Activated CD4-positive, alpha-beta T cell treated with anti-CD3 and anti-CD28 coated beads for 36 hours (primary cell): ENCODE data around the gene UBE2E2. TPM values are rescaled to one million over a fixed set of nuclear protein-coding genes. Genes with fewer than 3 reads are reported as not detected.
"Not testable (repeated sequence)": the region's sequence is repeated elsewhere in the genome, so short reads cannot be mapped to it uniquely, and the experiment has no call there.

ENCODE experiments used
- ATAC-seq: fragments of 200-7000 bp; cut with Tn5 transposase; one replicate; pipeline ENCODE4 v1.10.0; 2021; ENCODE audit warnings: mild to moderate bottlenecking, moderate library complexity
- CTCF ChIA-PET: fragments of 350-600 bp; sonication (Branson Sonifier 250); formaldehyde crosslinking; loops from one replicate; lab custom pipeline; 2021; ENCODE audit warnings: antibody characterized with exemption; lab: Charles Lee
- POLR2A ChIA-PET: fragments of 350-600 bp; sonication (Branson Sonifier 250); formaldehyde crosslinking; loops from one replicate; lab custom pipeline; 2021; ENCODE audit warnings: antibody characterized with exemption, inconsistent platforms; lab: Charles Lee
- DNase-seq: peaks from one replicate; pipeline ENCODE4 v3.0.0-alpha.2; 2020
- H3K27ac Mint-ChIP-seq: one replicate; pipeline ENCODE4 v1.8.0; 2021; ENCODE audit warnings: mixed read lengths
- H3K27me3 Mint-ChIP-seq: one replicate; pipeline ENCODE4 v1.8.0; 2021; ENCODE audit warnings: mixed read lengths
- H3K36me3 Mint-ChIP-seq: one replicate; pipeline ENCODE4 v1.8.0; 2021; ENCODE audit warnings: low read depth, mixed read lengths
- H3K4me1 Mint-ChIP-seq: one replicate; pipeline ENCODE4 v1.8.0; 2021; ENCODE audit warnings: mixed read lengths
- H3K4me3 Mint-ChIP-seq: one replicate; pipeline ENCODE4 v1.8.0; 2021; ENCODE audit warnings: mild to moderate bottlenecking, moderate library complexity, mixed read lengths
- H3K9me3 Mint-ChIP-seq: one replicate; pipeline ENCODE4 v1.8.0; 2021; ENCODE audit warnings: low read depth, mixed read lengths
- intact Hi-C, 2 experiments: fragments of 100-400 bp; cut with DNase I in 1 of 2; cut with micrococcal nuclease in 1 of 2; formaldehyde crosslinking; loops; one replicate each; pipeline versions ENCODE4 v1.14.2 to v1.15.1; 2022 to 2024; cut with DNase I, micrococcal nuclease
- total RNA-seq, 2 experiments: library from RNA; stranded (reverse); gene quantifications; one replicate each; pipeline ENCODE4 v1.2.3, GENCODE V29; 2021

The UBE2E2 gene
- total RNA-seq, 2 experiments from 2014 or later: 13.5 to 18.2 TPM

- H3K27me3 Mint-ChIP-seq: peaks cover 2% of the 10 kb centered on the region
- no peak for ATAC-seq
- CTCF ChIA-PET: interaction anchor here (0.6 kb wide), 1 partner anchor 169 kb away, joined by 3 read pairs; no protein-coding TSS in a partner anchor
- no peak for DNase-seq
- H3K4me3 Mint-ChIP-seq: no peak overlapping the region
- intact Hi-C loops: no loop called here
- POLR2A ChIA-PET: no interaction called here
- no peak overlapping the region for H3K27ac Mint-ChIP-seq
- H3K4me1 Mint-ChIP-seq: no peaks in the 10 kb centered on the region
- H3K36me3 Mint-ChIP-seq: no peaks in the 10 kb centered on the region
- no peaks in the 10 kb centered on the region for H3K9me3 Mint-ChIP-seq
These were observed 33.6 kb upstream of the UBE2E2 start for GRCh38 chr3:23169551-23169950.

- H3K4me1 Mint-ChIP-seq: no peaks in the 10 kb centered on the region
- H3K4me3 Mint-ChIP-seq: no peak overlapping the region
- no peak for DNase-seq
- no peak for ATAC-seq
- POLR2A ChIA-PET: no interaction called here
- peaks cover 2% of the 10 kb centered on the region for H3K27me3 Mint-ChIP-seq
- H3K36me3 Mint-ChIP-seq: no peaks in the 10 kb centered on the region
- H3K9me3 Mint-ChIP-seq: no peaks in the 10 kb centered on the region
- H3K27ac Mint-ChIP-seq: no peak overlapping the region
- intact Hi-C loops: no loop called here
- CTCF ChIA-PET: no interaction called here
These were observed 32.8 kb upstream of the UBE2E2 start for GRCh38 chr3:23170291-23170690.

- POLR2A ChIA-PET: no interaction called here
These were observed 31.1 kb upstream of the UBE2E2 start for GRCh38 chr3:23172059-23172458.

GRCh38 chr3:23174426-23175039, 28.6 kb upstream of the UBE2E2 start:
- H3K9me3 Mint-ChIP-seq: peaks cover 3% of the 10 kb centered on the region
- H3K27me3 Mint-ChIP-seq: peaks cover 2% of the 10 kb centered on the region
- CTCF ChIA-PET: interaction anchor here (1.3 kb wide), 1 partner anchor 10 kb away, joined by 3 read pairs; no protein-coding TSS in a partner anchor
- H3K4me3 Mint-ChIP-seq: no peak overlapping the region
- intact Hi-C loops: no loop called here
- no peaks in the 10 kb centered on the region for H3K4me1 Mint-ChIP-seq
- no peaks in the 10 kb centered on the region for H3K36me3 Mint-ChIP-seq
- POLR2A ChIA-PET: no interaction called here
- ATAC-seq: no peak
- DNase-seq: no peak
- no peak overlapping the region for H3K27ac Mint-ChIP-seq

More at GRCh38 chr3:23172059-23172458, 31.1 kb upstream of the UBE2E2 start:
- Mint-ChIP-seq H3K9me3 (no peaks in the 10 kb centered on the region), H3K27me3 (peaks cover 2% of the 10 kb centered on the region), H3K4me1 (no peaks in the 10 kb centered on the region), H3K27ac (no peak overlapping the region), H3K4me3 (no peak overlapping the region), H3K36me3 (no peaks in the 10 kb centered on the region)
- no peak for ATAC-seq
- DNase-seq: no peak
- CTCF ChIA-PET: no interaction called here
- intact Hi-C loops: no loop called here

GRCh38 chr3:23175341-23176083, 27.6 kb upstream of the UBE2E2 start:
- Mint-ChIP-seq H3K9me3 (peaks cover 3% of the 10 kb centered on the region), H3K27me3 (peaks cover 2% of the 10 kb centered on the region), H3K36me3 (no peaks in the 10 kb centered on the region), H3K4me3 (no peak overlapping the region), H3K27ac (no peak overlapping the region), H3K4me1 (no peaks in the 10 kb centered on the region)
- ChIA-PET POLR2A (no interaction called here), CTCF (interaction anchor here (1.2 to 1.3 kb wide), 2 partner anchors 9 to 22 kb away, joined by 3 read pairs; no protein-coding TSS in a partner anchor)
- no peak for ATAC-seq
- DNase-seq: no peak
- intact Hi-C loops: no loop called here

- DNase-seq, H3K4me1 Mint-ChIP-seq, H3K27me3 Mint-ChIP-seq, H3K36me3 Mint-ChIP-seq, H3K9me3 Mint-ChIP-seq, ATAC-seq, intact Hi-C loops, POLR2A ChIA-PET, H3K4me3 Mint-ChIP-seq, H3K27ac Mint-ChIP-seq: not testable (repeated sequence)
- CTCF ChIA-PET: interaction anchor here (0.7 kb wide), 1 partner anchor 1245 kb away, joined by 3 read pairs; no protein-coding TSS in a partner anchor
These were observed 26.3 kb upstream of the UBE2E2 start for GRCh38 chr3:23176839-23177238.

GRCh38 chr3:23182996-23183513, 20.1 kb upstream of the UBE2E2 start:
- H3K27ac Mint-ChIP-seq: no peak overlapping the region
- ATAC-seq: no peak
- no peaks in the 10 kb centered on the region for H3K4me1 Mint-ChIP-seq
- H3K36me3 Mint-ChIP-seq: no peaks in the 10 kb centered on the region
- POLR2A ChIA-PET: no interaction called here
- no peak overlapping the region for H3K4me3 Mint-ChIP-seq
- no peaks in the 10 kb centered on the region for H3K27me3 Mint-ChIP-seq
- H3K9me3 Mint-ChIP-seq: no peaks in the 10 kb centered on the region
- CTCF ChIA-PET: no interaction called here
- no peak for DNase-seq
- intact Hi-C loops: no loop called here

GRCh38 chr3:23183731-23184130, 19.4 kb upstream of the UBE2E2 start:
- Mint-ChIP-seq H3K27me3 (no peaks in the 10 kb centered on the region), H3K9me3 (no peaks in the 10 kb centered on the region), H3K36me3 (no peaks in the 10 kb centered on the region), H3K4me1 (no peaks in the 10 kb centered on the region), H3K27ac (no peak overlapping the region), H3K4me3 (no peak overlapping the region)
- POLR2A ChIA-PET: no interaction called here
- no peak for DNase-seq
- no peak for ATAC-seq
- CTCF ChIA-PET: no interaction called here
- intact Hi-C loops: no loop called here

- H3K9me3 Mint-ChIP-seq: no peaks in the 10 kb centered on the region
- no peaks in the 10 kb centered on the region for H3K27me3 Mint-ChIP-seq
- no peak overlapping the region for H3K4me3 Mint-ChIP-seq
- no peaks in the 10 kb centered on the region for H3K4me1 Mint-ChIP-seq
- H3K36me3 Mint-ChIP-seq: no peaks in the 10 kb centered on the region
- CTCF ChIA-PET: no interaction called here
- ATAC-seq (no peak), DNase-seq (no peak)
- POLR2A ChIA-PET: no interaction called here
- no peak overlapping the region for H3K27ac Mint-ChIP-seq
- intact Hi-C loops: no loop called here
These were observed 17.3 kb upstream of the UBE2E2 start for GRCh38 chr3:23185861-23186260.

GRCh38 chr3:23189187-23189586, 13.9 kb upstream of the UBE2E2 start:
- no peaks in the 10 kb centered on the region for H3K9me3 Mint-ChIP-seq
- no peak for DNase-seq
- peaks cover 2% of the 10 kb centered on the region for H3K27me3 Mint-ChIP-seq
- H3K27ac Mint-ChIP-seq: no peak overlapping the region
- POLR2A ChIA-PET: no interaction called here
- no peaks in the 10 kb centered on the region for H3K36me3 Mint-ChIP-seq
- no peak for ATAC-seq
- CTCF ChIA-PET: interaction anchor here (1.0 kb wide), 1 partner anchor 31 kb away, joined by 3 read pairs; no protein-coding TSS in a partner anchor
- H3K4me3 Mint-ChIP-seq: no peak overlapping the region
- no peaks in the 10 kb centered on the region for H3K4me1 Mint-ChIP-seq
- intact Hi-C loops: no loop called here

- Mint-ChIP-seq H3K4me3 (no peak overlapping the region), H3K9me3 (no peaks in the 10 kb centered on the region)
These were observed 10.3 kb upstream of the UBE2E2 start for GRCh38 chr3:23192816-23193215.

More at GRCh38 chr3:23192816-23193215, 10.3 kb upstream of the UBE2E2 start:
- Mint-ChIP-seq H3K36me3 (no peaks in the 10 kb centered on the region), H3K27ac (no peak overlapping the region), H3K4me1 (no peaks in the 10 kb centered on the region), H3K27me3 (peaks cover 2% of the 10 kb centered on the region)
- DNase-seq: no peak
- ChIA-PET POLR2A (no interaction called here), CTCF (interaction anchor here (0.5 kb wide), 1 partner anchor 664 kb away, joined by 3 read pairs; no protein-coding TSS in a partner anchor)
- ATAC-seq: no peak
- intact Hi-C loops: no loop called here
